Neural cell (in vitro differentiated cells): ENCODE results near the gene ANO3. TPM values are rescaled to one million over a fixed set of nuclear protein-coding genes. Genes with fewer than 3 reads are reported as not detected.

ENCODE experiments used
- H2AFZ ChIP-seq: fragments of 200-600, 300-800 bp; sonication (generic), shearing (Covaris generic); 2 replicates; pipeline ENCODE4 v1.6.0; 2014; ENCODE audit warnings: low read depth, mild to moderate bottlenecking, antibody characterized with exemption, low read length, moderate library complexity
- H3F3A ChIP-seq: fragments of 200-600 bp; shearing (Covaris generic); 2 replicates; pipeline ENCODE4 v1.6.1; 2016; ENCODE audit warnings: mild to moderate bottlenecking, moderate library complexity, mixed read lengths, antibody characterized with exemption, low read length; ENCODE audit not compliant: insufficient read depth, poor library complexity, severe bottlenecking
- H3K27ac ChIP-seq: fragments of 200-600, 300-800 bp; sonication (generic), shearing (Covaris generic); 2 replicates; pipeline ENCODE4 v1.5.1; 2014; ENCODE audit warnings: mild to moderate bottlenecking, low read length, moderate library complexity
- H3K27me3 ChIP-seq: fragments of 300-800, 200-600 bp; sonication (generic), shearing (Covaris generic); 2 replicates; pipeline ENCODE4 v1.6.0; 2014; ENCODE audit warnings: mild to moderate bottlenecking, low read depth, low read length, moderate library complexity; ENCODE audit not compliant: insufficient read depth
- H3K36me3 ChIP-seq: fragments of 300-800, 200-600 bp; sonication (generic), shearing (Covaris generic); 2 replicates; pipeline ENCODE4 v1.5.1; 2014; ENCODE audit warnings: mild to moderate bottlenecking, antibody characterized with exemption, low read length, moderate library complexity; ENCODE audit not compliant: insufficient read depth
- H3K4me2 ChIP-seq: fragments of 300-800, 200-600 bp; sonication (generic), shearing (Covaris generic); 2 replicates; pipeline ENCODE4 v1.6.0; 2014; ENCODE audit warnings: mild to moderate bottlenecking, low read length
- H3K4me3 ChIP-seq: fragments of 300-800, 200-600 bp; sonication (generic), shearing (Covaris generic); 2 replicates; pipeline ENCODE4 v1.5.1; 2014; ENCODE audit warnings: mild to moderate bottlenecking, low read length, moderate library complexity
- H3K79me2 ChIP-seq: fragments of 200-600 bp; shearing (Covaris generic); replicated peaks from 2 replicates; pipeline ENCODE4 v1.6.0; 2014; ENCODE audit warnings: mild to moderate bottlenecking, low read length, moderate library complexity; ENCODE audit not compliant: insufficient read depth
- H3K9ac ChIP-seq: fragments of 300-800, 200-600 bp; sonication (generic), shearing (Covaris generic); 2 replicates; pipeline ENCODE4 v1.6.1; 2016; ENCODE audit warnings: mild to moderate bottlenecking, low read length, mixed read lengths
- H3K9me2 ChIP-seq: fragments of 200-600 bp; shearing (Covaris generic); 2 replicates; pipeline ENCODE4 v1.6.1; 2016; ENCODE audit warnings: mild to moderate bottlenecking, low read length, mixed read lengths; ENCODE audit not compliant: insufficient read depth
- H3K9me3 ChIP-seq: fragments of 200-600, 300-800 bp; sonication (generic), shearing (Covaris generic); 2 replicates; pipeline ENCODE4 v1.6.1; 2016; ENCODE audit warnings: mild to moderate bottlenecking, mixed run types, low read length, moderate library complexity, mixed read lengths
- H4K20me1 ChIP-seq: fragments of 200-600 bp; shearing (Covaris generic); 2 replicates; pipeline ENCODE4 v1.6.1; 2016; ENCODE audit warnings: mild to moderate bottlenecking, mixed run types; ENCODE audit not compliant: insufficient read depth
- CTCF ChIP-seq: fragments of 450-650 bp; IDR thresholded peaks from 2 replicates; pipeline ENCODE4 v1.5.1; 2014; ENCODE audit warnings: antibody characterized with exemption, mild to moderate bottlenecking, moderate library complexity; ENCODE audit not compliant: poor library complexity, severe bottlenecking
- EP300 ChIP-seq: fragments of 450-650 bp; conservative IDR thresholded peaks from 2 replicates; pipeline ENCODE4 v1.6.1; 2014; ENCODE audit warnings: antibody characterized with exemption, mild to moderate bottlenecking, moderate library complexity; ENCODE audit not compliant: poor library complexity, severe bottlenecking
- EZH2 ChIP-seq: fragments of 200-600, 300-800 bp; shearing (Covaris generic), sonication (generic); IDR thresholded peaks from 2 replicates; pipeline ENCODE4 v1.6.1; 2014; ENCODE audit warnings: antibody characterized with exemption, low read length, borderline replicate concordance, mild to moderate bottlenecking; ENCODE audit not compliant: insufficient read depth, poor library complexity, severe bottlenecking
- MXI1 ChIP-seq: fragments of 450-650 bp; conservative IDR thresholded peaks from 2 replicates; pipeline ENCODE4 v1.6.1; 2014; ENCODE audit warnings: antibody characterized with exemption, mild to moderate bottlenecking; ENCODE audit not compliant: poor library complexity, severe bottlenecking
- POLR2AphosphoS5 ChIP-seq: IDR thresholded peaks from 2 replicates; pipeline ENCODE4 v1.6.1; 2012
- RAD21 ChIP-seq: fragments of 450-650 bp; conservative IDR thresholded peaks from 2 replicates; pipeline ENCODE4 v1.6.1; 2014; ENCODE audit warnings: antibody characterized with exemption, mild to moderate bottlenecking, moderate library complexity
- REST ChIP-seq: IDR thresholded peaks from 2 replicates; pipeline ENCODE4 v1.6.1; 2012; ENCODE audit warnings: borderline replicate concordance
- SMC3 ChIP-seq: fragments of 450-650 bp; conservative IDR thresholded peaks from 2 replicates; pipeline ENCODE4 v1.6.1; 2014; ENCODE audit warnings: antibody characterized with exemption, mild to moderate bottlenecking, moderate library complexity; ENCODE audit not compliant: poor library complexity
- TAF1 ChIP-seq: IDR thresholded peaks from 2 replicates; pipeline ENCODE4 v1.6.1; 2012; ENCODE audit warnings: low read depth
- polyA plus RNA-seq: library from polyadenylated mRNA; depleted of rRNA; stranded (reverse); fragments of >200 nt; gene quantifications from 2 replicates; pipeline ENCODE4 v1.2.3, GENCODE V29; 2014

Gene ANO3
- polyA plus RNA-seq, 1 donor from 2014 or later: not detected

GRCh38 chr11:26418386-26418912 lies 86.5 kb downstream of the ANO3 start:
- no peaks in the 10 kb centered on the region for H3K9me2 ChIP-seq
- no peaks in the 10 kb centered on the region for H3F3A ChIP-seq

GRCh38 chr11:26420331-26420730 lies 88.4 kb downstream of the ANO3 start:
- no peaks in the 10 kb centered on the region for H3K27me3 ChIP-seq

More at GRCh38 chr11:26418386-26418912, 86.5 kb downstream of the ANO3 start:
- no peak overlapping the region for H3K4me3 ChIP-seq
- H4K20me1 ChIP-seq: no peaks in the 10 kb centered on the region
- H3K79me2 ChIP-seq: no peaks in the 10 kb centered on the region
- H3K9me3 ChIP-seq: no peaks in the 10 kb centered on the region
- H3K9ac ChIP-seq: no peak overlapping the region
- TF ChIP-seq TAF1: no peak
- no peak for TF ChIP-seq REST
- TF ChIP-seq EP300: no peak
- no peak for TF ChIP-seq MXI1
- TF ChIP-seq RAD21: no peak
- no peak for TF ChIP-seq EZH2
- TF ChIP-seq POLR2AphosphoS5: no peak
- H3K27me3 ChIP-seq: no peaks in the 10 kb centered on the region
- H3K27ac ChIP-seq: no peak overlapping the region
- no peaks in the 10 kb centered on the region for H3K36me3 ChIP-seq
- H2AFZ ChIP-seq: no peak overlapping the region
- H3K4me2 ChIP-seq: no peak overlapping the region

More at GRCh38 chr11:26420331-26420730, 88.4 kb downstream of the ANO3 start:
- Histone ChIP-seq H3K27ac (no peak overlapping the region), H3K4me2 (no peak overlapping the region), H3K4me3 (no peak overlapping the region), H2AFZ (no peak overlapping the region), H3K9ac (no peak overlapping the region), H3K79me2 (no peaks in the 10 kb centered on the region), H3K36me3 (no peaks in the 10 kb centered on the region), H3K9me2 (no peaks in the 10 kb centered on the region), H4K20me1 (no peaks in the 10 kb centered on the region), H3F3A (no peaks in the 10 kb centered on the region), H3K9me3 (no peaks in the 10 kb centered on the region)
- TF ChIP-seq EP300 (no peak), EZH2 (no peak), REST (no peak), SMC3 (no peak), CTCF (no peak), POLR2AphosphoS5 (no peak)
